ENCODE measurements around the gene SMOC1. TPM values are rescaled to one million over a fixed set of nuclear protein-coding genes. Genes with fewer than 3 reads are reported as not detected.

Gene SMOC1
- total RNA-seq, 1 experiment from 2014 or later: 0.05 TPM

DNA sequence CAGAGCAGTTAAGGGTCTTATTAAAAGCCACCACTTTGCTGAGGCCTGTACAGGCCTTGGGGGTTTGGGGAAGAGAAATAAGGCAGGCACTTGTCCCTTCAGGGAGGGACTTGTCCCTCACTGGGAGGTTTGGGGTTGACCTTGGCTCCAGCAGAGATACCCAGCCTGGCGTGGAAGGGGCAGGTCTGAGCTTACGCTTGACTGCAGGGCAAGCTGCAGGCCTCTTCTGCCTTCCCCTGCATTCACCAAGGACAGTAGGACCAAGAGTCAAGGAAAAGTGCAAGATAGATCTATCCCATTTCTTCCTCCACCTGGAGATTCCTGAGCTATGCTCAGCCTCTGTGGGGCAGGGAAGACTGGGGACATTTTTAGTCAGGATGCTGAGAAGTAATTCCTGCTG is 154.3 kb downstream of the SMOC1 start:
- DNase-seq (ENCODE audit: low read depth): no peak

DNA sequence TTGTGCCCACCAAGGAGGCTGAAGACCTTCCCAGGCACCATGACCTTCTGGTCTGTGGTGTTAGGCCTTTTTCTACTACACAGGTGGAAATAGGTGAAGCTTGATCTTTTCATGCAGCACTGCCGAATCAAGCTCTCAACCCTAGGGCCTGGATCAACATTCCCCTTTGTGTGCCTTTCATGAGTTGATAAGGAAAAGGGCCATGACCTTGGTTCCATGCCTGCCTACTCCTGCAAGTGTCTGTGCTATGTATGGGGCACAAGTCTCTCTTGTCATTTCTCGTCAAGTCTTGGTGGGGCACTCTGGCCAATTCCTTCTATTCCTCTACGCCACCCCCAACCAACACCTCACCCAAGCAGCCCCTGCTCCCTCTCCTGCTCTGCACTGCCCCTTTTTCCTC is 155.0 kb downstream of the SMOC1 start:
- no peak for DNase-seq (ENCODE audit: low read depth)

DNA sequence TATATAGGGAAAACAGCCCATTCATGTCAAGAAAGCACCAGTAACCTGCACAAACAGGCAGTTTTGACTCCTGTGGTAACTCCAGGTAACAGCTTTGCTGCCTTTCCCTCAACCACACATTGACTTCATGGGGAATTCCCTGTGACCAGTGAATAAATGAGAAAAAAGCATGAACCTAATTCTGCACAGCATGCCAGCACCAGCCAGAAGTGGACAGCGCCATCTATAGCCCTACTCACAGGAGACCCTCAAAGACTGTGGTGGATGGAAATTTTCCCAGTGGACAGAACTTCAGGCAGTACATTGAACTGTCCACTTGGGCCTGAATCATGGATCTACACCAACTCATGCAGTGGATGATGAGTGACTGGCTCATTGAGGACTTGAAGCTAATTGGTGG is 157.4 kb downstream of the SMOC1 start:
- DNase-seq (ENCODE audit: low read depth): no peak

DNA sequence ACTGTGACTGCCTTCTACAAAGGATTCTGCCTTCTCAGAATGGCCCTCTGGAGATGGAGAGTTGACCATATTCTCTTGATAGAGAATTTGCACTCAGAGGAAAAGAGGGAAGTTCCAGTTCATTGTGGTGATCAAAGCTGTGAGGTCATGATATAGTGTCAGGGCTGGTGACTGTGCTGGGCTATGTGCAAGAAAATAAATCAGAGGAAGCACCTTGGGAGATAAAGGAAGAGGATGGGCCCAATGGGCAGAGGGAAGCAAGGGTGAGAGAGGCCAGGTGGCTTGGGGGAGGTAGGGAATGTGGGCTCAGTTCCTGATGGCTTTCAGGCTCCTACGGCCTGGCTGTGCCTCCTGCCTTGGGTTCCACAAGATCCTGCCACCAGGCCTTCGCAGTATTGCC is 163.8 kb downstream of the SMOC1 start:
- no peak for DNase-seq (ENCODE audit: low read depth)

DNA sequence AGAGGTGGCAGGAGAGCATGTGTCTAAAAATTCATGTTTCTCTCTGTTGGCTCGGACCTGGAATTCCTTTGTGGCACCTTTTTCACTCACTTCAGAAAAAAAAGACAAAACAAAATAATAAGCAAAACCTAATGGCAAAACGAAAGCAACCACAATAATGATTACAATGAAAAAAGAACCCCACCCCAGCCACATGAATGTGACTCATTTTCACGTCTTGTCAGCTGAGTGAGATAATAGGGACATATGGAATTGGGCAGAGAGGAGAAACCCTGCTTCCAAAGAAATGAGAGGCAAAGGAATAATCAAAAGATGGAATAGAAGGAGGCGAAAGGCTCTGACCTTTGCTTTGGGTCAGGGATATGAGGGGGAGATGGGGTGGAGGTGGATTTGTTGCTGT is 166.1 kb downstream of the SMOC1 start:
- no peak for DNase-seq (ENCODE audit: low read depth)

DNA sequence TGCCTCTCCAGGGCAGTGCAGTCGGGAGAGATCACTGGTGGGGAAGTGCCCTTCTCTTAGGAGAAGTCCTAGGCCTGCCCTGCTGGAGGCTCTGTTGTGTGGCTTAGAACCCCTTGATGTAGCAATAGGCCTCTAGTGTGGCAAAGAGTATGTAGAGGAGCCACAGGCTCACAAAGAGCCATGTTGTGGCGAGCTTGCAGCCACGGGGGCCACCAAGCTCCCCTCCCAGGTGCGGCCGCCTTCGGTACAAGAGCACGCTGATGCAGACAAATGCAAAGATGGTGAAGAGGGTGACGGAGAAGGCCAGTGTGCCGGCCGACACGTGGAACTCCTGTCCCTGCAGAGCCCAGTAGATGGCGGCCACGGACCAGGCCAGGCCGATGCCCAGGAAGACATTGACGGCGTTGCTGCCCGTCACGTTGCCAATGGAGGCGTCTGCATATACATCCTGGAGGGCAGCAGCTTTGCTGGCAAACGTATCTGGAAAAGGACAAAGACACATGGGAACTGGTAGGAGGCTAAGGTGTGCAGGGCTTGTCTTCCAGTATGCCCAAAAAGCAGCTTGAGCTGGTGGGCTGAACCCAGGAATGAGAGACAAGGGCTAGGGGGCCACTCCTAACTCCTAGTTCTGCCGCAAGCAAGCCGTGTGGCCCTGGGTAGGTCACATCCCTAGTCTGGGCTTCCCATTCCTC is 166.8 kb downstream of the SMOC1 start:
- DNase-seq (ENCODE audit: low read depth): peak; percentile 57

DNA sequence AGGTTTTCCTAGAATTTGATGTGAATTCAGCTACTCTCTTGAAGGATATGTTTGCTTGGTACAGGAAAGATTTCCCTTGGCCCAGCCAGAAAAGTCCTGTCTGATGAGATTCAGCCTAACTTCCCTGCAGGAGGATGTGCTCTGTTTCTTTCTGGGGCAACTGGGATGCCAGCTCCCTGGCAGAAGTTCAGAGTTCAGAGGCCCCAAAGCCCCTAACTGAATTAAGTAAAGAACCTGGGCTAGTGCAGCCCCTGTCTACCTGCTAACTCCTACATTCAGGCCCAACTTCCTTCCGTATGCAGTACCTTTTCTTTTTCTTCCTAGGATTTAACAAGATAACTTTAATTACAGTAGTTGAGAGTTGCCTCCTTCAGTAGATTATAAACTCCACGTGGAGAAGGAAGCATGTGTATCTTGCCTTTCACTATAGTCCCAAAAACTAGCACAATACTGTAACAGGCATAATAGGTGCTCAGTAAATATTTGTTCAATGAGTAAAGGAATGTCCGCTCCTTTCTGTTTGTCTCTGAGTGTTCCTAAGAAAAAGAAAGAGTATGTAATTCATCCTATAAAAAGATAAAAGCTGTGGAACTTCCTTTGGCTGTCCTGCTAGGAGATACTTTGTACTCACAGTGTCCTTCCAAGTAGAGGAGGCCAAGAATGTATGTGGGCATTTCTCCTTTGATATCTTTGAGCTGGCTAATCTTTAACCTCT is 168.5 kb downstream of the SMOC1 start:
- no peak for DNase-seq (ENCODE audit: low read depth)

DNA sequence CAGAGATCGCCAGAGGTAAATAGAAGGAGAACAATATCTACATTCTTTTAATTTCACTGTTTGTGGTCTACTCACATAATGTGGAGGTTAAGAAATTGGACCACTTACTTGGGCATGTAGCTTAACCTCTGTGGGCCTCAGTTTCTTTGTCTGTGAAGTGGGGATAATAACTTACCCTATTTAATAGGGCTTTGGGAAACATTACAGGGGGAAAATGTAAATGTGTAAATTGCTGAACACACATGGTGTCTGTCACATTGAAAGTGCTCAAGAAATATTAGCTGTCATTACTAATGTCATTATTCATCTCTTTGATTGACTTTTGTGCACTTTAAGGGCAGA is 169.1 kb downstream of the SMOC1 start:
- no peak for DNase-seq (ENCODE audit: low read depth)

DNA sequence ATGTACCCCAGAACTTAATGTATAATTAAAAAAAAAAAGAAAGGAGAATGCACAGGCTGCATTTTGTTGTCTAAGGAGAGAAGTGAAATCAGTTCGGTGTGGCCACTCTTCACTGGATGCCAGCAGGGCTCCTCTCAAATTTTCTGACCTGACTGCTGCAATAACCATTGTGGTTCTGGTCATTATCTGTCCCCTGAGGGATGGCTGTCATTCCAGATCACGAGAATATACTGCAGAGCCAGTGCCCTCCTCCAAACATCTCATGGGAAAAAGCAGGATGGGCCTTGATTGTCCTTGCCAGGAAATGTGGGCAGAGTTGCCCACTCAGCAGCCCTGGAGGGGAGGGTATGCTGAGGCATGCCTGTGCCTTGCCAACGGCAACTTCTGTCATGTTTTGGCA is 170.4 kb downstream of the SMOC1 start:
- no peak for DNase-seq (ENCODE audit: low read depth)

DNA sequence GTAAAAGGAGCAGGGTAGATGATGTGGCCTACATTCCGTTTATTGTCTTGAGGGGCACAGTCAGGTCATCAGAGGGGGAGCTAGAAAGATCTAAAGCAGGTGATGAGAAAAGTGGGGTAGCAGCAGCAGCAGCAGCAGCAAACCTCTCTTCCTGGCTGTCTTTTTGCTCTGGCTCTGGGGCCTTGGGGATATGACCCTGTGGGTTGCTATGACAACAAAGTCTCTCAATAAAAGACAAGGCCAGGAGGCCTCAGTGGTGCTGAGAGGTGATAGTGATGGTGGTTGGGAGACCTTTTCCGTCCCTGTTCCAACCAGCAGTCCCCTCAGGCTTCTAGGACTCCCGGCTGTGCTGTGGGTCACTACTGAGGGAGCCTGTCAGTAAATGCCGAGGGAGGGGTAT is 170.9 kb downstream of the SMOC1 start:
- DNase-seq (ENCODE audit: low read depth): no peak

DNA sequence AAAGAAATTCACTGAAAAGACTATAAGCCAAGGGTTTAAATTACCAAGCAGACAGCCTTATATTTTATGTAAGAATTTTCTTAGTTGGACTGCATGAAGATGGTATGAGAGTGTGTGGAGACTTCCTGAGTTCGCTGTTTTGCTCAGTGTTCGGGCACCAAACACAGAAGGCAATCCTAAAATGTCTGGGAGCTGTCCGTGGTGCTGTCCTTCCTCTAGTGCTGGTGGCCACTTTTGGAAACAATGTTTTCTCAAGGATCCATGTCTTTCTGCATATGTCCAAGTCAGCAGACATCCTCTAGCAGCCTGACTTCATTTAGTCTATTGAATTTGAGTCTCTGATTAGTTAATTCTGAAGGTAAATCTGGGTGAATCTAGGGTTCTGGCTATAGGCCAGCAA is 173.8 kb downstream of the SMOC1 start:
- peak; percentile 29 for DNase-seq (ENCODE audit: low read depth)

DNA sequence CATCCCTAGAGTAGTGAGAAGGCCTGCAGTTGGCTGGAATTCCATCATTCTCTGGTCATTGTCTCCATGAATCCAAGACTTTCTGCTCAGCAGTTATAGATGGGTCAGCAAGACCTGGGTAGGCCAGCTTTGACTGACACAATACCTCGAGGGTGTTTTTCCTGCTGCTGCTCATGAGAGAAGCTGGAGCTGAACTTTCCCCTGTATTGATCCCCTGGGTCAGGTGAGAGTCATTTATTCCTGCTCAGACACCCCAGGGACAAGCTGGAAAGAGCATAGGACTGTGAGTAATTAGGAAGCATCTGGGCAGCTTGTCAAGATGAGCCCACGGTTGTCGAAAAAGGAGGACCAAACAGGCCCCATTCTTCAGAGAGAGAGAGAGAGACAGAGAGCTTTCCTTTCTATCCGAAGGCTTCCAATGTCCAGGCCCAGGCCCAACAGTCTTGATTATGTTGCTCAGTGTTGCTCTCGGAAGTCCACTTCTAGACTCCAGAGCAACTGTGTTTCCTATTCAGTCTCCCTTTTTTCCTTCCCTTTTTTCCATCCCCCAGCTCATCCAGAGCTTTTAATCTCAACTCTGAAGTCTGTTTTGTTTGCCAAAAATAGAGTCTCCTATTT is 178.4 kb downstream of the SMOC1 start:
- no peak for DNase-seq (ENCODE audit: low read depth)

DNA sequence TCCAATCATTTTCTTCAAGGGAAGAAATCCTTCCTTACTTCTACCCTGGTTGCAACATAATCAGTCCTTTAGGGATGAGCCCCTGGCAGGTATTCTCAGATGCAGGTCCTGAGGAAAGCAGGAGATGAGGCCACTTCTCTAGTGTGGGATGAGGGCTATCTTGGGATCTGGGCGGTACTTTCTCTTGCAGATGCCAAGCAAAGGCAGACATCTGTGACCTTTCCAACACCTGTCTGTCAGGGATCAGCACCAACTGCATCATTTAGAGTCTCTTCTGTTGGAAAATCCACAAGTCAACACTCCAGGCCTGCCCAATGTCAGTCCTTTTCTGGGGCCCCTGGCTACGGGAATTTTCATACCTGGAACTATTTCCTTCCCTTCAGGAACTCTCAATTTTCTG is 180.3 kb downstream of the SMOC1 start:
- no peak for DNase-seq (ENCODE audit: low read depth)

DNA sequence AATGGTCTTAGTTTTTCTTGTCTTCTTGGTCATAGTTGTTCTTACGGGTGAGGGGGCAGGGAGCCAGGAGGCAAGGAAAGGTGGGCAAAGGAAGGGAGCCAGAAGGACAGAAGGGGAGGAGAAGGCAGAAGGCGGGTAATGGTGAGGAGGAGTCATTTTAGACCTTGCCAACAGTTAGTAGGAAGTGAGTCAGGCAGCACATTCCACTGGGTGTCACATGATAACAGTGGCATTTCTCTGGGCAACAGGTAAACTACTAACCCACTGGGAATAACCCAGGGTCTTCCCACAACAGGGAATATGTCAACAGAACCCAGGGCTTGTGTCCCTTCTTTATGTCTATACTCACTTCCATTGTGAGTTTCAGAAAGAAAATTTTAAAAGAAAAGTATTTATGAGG is 181.9 kb downstream of the SMOC1 start:
- DNase-seq (ENCODE audit: low read depth): peak; percentile 36

DNA sequence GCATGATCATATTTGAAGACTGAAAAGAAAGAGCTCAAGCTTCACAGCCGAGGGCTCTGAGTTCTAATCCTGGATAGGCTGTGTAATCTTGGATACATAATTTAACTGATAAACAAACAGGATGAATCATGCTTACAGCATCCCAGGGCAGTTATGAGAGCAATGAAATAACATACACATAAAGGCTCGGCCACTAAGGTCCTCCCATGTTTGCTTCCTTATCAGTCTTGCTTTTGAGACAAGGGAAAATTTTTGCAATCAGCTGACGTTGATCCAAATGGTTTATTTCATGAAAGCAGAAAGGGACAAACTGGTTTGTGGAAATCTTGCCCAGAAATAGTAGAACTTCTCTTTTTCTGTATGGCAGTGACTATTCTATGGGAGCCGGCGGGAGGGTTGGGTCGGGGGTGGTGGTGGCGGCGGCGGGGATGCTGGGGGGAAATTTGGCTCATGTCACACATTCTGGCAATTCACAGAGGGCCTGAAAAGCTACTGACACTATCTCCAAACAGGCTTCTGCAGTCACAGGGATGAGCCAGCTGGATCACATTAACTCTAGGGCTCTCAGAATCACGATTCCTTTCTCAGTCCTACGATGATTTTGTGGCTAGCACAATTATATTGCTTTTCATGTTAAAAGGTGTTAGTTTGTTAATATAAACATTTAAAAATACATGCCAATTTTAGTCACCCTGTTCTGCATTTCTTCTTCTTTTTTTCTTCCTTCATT is 185.1 kb downstream of the SMOC1 start:
- DNase-seq (ENCODE audit: low read depth): no peak

DNA sequence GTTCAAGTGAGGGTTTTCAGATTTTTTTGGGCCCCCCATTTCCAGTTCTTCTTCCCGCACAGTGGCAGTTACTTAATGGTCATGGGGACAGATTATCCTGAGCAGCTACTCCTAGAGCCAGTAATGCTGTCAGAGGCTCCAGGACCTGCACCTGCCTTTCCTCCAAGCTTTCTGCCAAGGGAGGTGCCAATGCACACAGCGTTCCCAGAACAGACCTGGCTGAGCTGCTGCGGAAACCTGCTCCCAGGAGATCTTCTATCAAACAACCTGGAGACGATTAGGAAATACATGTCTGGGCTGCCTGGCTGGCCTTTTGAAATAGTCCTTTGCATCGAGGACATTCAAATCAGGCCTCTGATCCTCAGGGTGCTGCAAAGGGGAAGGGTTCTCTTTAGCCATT is 188.6 kb downstream of the SMOC1 start:
- no peak for DNase-seq (ENCODE audit: low read depth)

DNA sequence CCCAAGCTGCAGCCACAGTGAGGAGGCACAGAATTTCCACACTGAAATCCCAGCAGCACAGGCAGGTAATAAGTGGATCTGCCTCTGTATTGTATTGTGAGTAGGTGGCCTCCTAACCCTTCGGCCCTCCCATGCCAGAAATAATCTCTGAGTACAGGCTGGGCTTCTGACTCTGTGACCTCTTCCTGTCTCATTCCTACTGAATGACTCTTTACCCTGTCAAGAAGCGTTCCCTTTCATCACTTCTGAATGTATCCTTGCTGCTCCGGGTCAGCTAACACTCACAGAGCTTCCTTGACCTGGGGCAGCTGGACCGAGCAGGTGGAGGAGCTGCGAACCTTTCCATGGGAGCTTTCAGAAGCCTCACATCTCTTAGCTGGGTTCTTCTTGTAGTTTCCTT is 190.0 kb downstream of the SMOC1 start:
- no peak for DNase-seq (ENCODE audit: low read depth)

DNA sequence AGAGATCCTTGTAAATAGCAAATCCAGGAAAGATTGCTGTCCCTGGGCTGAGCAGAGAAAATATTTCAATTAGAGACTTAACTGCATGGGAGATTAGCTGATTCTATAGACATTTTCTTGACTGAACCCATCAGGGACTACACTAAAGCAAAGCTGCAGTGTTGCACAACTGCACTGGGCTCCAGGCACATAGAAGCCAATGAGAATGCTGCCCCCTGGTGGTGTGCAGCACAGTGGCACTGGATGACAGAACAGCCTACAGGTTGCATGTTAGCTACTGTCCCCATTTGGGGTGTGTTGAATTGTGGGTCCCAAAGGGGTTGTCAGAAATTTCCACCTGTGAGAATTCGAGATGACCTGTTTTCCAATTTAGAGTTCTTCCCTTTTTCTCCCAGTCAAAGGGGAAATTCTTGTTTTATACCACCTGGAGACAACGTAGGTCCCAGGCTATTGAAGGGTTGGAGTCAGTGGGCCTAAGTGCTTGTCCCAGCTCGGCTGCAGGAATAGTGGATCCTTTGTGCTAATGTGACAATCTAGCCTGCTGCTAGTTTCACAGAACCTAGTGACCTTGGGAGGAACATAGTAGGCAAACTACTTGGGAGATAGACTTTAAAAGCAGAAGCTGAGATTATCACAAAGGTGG is 194.8 kb downstream of the SMOC1 start:
- DNase-seq (ENCODE audit: low read depth): peak; percentile 54

DNA sequence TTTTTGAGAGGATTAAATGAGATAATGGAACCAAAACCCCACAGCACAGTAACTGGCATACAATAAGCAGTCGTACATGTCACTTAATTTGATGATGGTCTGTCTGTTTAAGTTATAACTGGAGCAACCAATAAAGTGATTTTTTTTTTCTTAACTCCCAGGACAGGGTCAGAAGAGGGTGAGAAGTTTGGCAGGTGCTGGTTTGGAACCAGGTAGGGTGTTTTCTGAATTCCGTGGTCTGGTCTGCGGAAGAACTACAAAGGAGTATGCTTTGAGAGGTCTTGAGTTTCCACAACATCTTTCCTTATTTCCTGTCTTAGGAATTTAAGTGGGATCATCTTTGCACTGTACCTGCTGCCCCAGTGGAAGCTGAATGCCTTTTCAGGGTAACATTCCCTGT is 197.8 kb downstream of the SMOC1 start:
- DNase-seq (ENCODE audit: low read depth): no peak

DNA sequence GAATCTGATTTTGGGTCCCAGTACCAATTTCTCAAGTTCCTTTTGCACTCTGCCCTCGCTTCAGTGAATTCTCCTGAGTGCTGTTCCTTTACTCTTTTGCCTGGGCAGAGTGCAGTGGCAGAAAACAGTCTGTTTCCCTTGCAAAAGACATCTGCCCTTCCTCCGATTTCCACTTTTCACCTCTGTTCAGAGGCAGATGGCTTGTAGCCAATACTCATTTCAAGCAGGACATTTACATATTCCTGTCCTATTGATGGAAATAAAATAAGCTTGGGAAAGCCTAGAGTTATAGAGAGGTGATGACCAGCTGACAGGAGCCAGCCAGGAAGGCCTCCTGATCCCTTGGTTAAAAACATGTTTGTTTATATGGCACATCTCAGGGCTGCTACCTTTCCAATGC is 198.5 kb downstream of the SMOC1 start:
- DNase-seq (ENCODE audit: low read depth): no peak

DNA sequence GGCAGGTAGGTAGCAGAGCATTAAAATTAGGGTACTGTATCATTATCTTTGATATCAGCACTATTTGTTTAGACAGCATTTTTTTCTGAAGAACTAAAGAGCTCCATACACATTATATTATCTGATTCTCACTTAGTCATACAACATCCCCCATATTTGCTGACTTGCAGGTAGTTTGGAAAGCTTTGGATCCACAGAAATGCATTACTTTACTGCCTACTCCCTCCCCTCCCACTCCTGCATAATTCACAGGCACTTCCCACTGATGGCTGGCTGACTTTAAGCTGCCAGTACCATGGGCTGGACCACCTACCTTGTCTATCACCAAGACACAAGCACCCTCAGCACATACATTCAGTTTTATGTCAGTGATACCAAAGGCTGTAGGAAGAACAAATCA is 199.1 kb downstream of the SMOC1 start:
- no peak for DNase-seq (ENCODE audit: low read depth)

DNA sequence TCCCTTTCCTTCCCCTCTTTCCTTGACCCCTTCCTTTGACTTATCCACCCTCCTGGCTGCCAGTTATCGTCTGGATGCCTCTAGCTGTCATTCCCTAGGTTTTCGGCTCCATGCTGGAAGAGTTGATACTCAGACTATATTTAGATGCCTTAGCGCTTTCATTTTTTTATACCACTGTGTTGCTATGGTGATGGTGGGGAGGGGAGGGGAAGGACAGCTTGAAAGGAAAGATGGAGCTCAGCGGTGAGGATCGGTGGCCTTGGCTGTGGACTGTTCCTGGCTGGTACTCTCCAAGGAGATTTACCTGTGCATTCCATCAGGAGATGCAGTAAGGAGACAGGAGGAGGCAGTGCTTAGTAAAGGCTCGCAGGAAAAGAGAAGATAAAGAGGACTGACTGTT is 200.9 kb downstream of the SMOC1 start:
- DNase-seq (ENCODE audit: low read depth): no peak

All from M059J (cell line).